Raji (cell line): ENCODE measurements around the gene TNNI2.

Experiments used
- POLR2A ChIP-seq: IDR thresholded peaks from 2 replicates; pipeline ENCODE4 v1.6.1; 2011; ENCODE audit warnings: low read depth, low read length, control low read depth; ENCODE audit not compliant: insufficient read depth

TNNI2 gene

DNA sequence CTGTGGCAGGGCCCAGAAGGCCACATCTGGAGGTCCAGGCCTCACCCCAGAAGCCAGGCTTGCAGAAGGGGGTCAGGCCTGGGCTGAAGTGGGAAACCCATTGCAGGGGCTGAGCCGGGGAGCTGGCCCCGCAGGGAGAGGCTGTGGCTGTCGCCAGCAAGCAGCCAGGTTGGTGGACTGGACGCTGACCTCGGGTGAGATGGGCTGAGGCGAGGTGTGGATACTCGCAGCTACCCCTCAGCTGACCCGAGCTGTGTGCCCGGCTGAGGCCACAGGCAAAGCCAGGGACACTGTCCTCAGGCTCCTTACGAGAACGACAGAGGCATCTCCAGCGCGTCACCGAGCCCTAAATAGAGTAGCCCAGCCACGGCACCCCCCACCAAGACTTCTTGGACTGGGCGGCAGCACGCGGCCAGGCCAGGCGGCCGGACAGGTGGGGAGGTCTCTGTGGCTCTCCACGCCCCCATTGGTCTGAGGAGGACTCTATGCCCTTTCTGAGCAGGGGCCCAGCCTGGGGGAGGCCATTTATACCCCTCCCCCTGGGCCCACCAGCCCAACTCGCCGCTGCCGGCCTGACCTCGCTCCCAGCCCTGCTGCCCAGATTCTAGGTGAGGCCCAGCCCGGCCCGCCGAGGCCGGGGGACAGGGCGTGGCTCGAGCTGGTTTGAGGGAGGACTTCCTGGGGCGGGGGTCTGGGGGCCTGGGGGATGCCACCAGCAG is at the start of gene TNNI2:
Gene TNNI2 (plus strand): TSS at position 556 of the 719 bp plus-strand sequence. CDS start 716 bp downstream, outside the sequence.
- TF ChIP-seq POLR2A = no peak

DNA sequence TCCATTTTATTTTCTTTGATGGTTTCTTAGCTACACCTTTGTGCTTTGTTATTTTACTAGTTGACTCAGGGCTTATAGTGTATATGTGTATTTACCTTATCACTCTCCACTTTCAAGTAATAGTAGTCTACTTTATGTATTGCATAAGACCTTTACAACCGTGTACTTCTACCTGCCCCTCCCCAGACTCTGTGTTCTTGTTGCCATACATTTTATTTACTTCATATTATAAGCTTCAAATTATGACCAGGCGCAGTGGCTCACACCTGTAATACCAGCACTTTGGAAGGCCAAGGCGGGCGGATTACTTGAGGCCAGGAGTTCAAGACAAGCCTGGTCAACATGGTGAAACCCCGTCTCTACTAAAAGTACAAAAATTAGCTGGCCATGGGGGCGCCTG is 46.9 kb upstream of the TNNI2 start:
- TF ChIP-seq POLR2A = no peak

DNA sequence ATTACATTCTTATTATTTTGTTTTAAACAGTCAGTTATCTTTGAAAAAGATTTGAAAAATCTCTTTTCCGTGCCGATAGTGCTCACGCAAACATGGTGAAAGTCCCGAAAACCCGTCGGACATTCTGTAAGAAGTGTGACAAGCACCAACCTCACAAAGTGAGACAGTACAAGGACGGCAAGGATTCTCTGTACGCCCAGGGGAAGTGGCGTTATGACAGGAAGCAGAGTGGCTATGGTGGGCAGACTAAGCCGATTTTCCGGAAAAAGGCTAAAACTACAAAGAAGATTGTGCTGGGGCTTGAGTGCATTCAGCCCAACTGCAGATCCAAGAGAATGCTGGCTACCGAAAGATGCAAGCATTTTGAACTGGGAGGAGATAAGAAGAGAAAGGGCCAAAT is 46.3 kb upstream of the TNNI2 start:
- no peak for TF ChIP-seq POLR2A

DNA sequence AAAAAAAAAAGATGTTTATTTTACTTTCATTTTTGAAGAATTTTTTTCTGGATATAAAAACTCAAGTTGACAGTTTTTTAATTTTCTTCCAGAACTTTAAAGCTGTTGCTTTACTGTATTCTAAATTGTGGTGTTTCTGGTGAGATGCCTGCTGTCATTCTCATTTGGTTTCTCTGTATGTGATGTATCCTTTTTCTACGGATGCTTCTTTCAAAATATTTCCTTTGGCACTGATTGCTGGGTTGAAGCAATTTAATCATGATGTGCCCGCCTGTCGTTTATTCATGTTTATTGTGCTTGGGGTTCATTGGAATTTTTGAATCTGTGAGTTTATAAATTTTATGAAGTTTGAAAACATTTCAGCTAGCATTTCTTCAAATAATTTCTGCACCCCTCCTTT is 45.7 kb upstream of the TNNI2 start:
- TF ChIP-seq POLR2A = no peak

DNA sequence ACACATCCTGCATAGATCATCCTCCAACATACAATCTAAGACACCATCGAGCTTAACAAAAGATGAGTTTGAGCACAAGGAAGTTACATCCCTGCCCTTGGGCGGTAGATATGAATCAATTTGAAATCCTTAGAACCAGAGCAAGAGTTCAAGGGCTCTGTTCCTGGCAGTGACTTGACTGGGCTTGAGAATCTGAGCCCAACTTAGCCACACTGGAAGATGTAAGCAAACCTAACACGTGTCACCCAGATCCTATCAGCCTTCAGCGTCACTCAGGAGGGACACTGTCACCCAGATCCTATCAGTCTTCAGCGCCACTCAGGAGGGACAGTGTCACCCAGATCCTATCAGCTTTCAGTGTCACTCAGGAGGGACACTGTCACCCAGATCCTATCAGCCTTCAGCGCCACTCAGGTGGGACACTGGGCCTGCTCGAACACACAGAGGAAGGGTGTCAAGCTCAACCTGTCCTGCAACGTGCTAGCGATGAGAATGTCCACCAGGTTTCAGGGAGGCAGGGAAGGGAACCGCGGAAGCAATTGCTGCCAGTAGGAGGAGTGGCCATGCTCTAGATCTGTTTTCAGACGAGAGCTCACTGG is 42.3 kb upstream of the TNNI2 start:
- TF ChIP-seq POLR2A = no peak

DNA sequence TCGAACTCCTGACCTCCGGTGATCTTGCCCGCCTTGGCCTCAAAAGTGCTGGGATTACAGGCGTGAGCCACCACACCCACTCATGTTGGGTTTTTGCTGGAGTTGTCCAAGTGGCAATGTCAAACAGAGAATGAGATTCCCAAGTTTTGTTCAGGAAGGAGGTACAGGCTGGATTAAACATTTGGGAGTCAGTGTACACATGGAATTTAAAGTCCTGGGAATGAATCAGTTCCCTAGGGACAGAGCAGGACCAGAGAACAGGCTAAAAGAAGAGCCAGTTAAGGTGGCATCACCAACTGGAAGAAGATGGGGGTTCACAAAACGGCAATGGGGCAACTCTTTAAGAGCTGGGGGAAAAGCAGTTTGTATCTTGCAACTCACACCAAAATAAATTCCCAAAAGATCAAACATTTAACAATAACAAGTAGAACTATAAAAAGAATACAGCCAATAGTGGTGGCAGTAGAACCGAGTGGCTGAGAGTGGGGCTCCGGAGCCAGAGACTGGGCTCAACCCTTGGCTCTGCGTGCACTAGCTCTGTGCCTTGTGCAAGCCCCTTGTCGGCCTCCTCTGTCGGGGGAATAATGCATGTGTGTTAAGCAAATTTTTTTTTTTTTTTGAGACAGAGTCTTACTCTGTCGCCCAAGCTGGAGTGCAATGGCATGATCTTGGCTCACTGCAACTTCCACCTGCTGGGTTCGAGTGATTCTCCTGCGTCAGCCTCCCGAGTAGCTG is 41.2 kb upstream of the TNNI2 start:
- TF ChIP-seq POLR2A = no peak

DNA sequence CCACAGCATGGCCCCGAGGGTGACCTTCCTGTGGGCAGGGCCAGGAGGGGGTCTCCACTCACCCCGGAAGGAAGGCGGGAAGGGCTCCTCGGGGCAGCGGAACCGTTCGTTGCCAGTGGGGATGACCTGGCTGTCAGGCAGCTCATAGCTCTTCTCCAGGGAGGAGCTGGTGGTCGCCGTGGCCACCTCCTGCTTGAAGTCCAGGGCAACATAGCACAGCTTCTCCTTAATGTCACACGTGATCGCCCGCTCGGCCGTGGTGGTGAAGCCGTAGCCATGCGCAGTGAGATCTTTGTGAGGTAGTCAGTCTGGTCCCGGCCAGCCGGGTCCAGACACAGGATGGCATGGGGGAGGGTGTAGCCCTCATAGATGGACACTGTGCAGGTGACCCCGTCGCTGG is 35.5 kb upstream of the TNNI2 start:
- TF ChIP-seq POLR2A = no peak

DNA sequence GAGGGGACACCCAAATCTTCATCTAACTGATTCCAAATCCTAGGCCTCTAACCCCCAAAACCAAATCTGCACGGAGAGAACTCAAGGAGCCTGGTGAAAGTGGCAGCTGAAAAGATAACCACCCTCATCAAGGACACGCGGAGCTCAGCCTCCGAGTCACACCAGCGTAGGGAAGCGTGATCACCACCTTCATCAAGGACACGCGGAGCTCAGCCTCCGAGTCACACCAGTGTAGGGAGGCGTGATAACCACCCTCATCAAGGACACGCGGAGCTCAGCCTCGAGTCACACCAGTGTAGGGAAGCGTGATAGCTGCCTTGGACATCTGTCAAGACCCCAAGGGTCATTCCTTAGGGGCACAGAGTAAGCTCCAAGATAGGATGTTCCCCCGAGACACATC is 33.3 kb upstream of the TNNI2 start:
- TF ChIP-seq POLR2A = no peak

DNA sequence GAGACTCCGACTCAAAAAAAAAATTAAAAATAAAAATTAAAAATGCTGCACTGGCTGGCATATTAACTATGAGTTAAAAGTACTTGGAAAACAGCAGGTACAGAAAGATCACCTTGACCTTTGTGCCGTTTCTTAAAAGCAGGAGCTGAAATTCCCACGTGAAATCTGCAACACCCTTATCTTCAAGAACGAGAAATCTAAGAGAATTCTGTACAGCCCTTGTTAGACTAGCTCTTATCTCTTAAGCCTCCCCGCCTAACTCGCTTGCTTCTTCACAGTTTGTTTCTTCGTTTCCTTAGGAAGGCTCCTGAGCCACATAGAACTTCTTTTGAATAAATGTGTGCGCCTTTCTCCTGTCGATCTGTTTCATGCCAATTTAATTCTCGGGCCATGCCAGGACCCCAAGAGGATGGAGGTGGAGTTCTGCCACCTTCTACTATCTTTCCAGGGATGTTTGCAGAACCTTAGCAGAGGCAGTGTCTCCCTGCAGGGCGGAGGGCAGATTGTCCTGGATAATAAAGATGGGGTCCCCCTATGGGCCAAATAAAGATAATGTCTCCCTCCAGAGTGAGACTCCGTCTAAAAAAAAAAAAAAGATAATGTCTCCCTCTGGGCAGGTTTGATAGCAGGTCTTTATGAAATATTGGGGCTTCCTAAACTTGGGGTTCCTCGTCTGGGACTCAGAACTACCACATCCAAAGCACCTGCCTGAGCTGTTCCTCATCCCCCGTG is 31.4 kb upstream of the TNNI2 start:
- TF ChIP-seq POLR2A = no peak

DNA sequence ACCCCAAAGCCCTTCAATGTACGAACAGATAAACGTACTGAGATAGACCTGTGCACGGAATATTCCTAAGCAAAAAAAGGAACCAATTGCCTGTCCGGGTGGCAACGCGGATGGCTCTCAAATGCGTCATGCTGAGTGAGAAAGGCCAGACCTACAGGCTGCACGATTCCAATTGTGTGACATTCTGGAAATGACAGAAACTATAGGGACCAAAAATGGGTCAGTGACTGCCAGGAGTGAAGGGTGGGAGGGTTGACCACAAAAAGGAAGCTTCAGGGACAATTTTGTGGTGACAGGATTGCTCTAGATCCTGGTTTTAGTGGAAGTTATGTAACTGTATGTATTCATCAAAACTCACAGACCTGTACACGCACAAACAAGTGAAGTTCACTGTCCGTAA is 28.0 kb upstream of the TNNI2 start:
- no peak for TF ChIP-seq POLR2A

DNA sequence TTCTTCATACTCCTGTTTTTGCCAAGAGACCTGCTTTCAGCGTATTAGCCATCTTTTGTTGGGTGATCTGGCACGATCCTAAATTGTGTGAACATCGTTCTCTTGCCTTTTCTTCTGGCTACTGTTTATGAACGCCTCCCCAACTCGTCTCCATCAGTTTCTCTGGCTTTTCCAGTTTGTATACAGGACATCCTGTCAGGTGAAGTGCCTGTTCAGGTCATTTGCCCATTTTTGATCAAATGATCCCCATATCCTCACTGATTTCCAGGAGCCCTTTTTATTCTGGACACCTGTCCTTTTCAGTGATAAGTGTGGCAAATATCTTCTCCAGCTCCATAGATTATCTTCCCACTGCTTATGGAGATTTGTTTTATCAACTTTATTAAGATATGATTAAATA is 26.5 kb upstream of the TNNI2 start:
- TF ChIP-seq POLR2A = no peak

DNA sequence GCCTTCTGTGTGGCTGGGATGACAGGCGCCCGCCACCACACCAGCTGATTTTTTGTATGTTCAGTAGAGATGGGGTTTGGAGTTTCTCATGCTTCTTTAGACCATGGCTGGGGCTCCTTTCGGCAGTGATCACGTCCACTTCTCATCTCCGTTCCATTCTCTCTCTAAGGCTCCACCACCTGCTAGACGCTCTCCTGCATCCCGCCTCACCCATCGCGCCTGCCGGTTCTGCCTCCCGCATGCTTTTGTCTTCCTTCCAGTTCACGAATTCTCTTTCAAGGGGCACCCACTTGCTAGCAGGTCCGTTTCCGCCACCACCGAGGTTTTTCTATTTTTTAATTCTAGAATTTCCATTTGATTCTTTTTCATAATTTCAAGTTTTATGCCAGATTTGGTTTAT is 26.0 kb upstream of the TNNI2 start:
- no peak for TF ChIP-seq POLR2A

DNA sequence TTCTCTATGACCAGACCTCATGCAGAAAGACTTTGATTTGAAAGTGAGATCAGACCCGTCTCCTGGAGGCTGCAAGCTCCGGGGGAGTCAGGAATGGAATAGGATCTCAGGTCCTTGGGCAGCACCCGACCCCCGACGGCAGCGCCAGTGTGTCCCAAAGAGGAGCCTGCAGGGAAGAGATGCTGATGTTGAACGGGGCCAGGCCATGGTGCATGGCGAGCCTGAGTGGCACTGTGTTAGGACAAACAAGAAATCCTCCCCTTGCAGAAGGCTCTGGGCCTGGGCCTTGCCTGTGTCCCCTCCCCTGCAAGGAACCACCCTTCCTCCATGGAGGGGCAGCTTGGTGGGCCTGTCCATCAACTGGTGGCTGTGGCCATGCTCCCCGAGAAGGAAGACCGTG is 24.1 kb upstream of the TNNI2 start:
- no peak for TF ChIP-seq POLR2A

DNA sequence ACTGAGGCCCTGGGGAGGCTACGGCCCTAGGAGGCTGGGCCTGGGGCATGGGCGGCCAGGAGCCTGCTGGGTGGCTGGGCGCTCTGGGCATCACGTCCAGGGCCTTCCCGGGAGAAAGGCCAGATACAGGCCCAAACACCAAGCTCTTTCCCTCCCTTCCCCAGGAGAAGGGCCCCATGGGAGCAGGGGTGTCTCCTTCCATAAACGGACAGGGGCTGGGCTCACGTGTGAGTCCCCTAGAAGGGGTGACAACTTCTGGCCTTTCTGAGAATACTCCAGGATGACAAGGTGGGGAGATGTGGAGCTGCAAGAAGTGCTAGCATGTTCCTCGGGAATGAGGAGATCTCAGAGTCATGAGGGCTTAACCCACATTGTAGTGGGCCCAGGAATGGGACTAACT is 23.5 kb upstream of the TNNI2 start:
- TF ChIP-seq POLR2A = no peak

DNA sequence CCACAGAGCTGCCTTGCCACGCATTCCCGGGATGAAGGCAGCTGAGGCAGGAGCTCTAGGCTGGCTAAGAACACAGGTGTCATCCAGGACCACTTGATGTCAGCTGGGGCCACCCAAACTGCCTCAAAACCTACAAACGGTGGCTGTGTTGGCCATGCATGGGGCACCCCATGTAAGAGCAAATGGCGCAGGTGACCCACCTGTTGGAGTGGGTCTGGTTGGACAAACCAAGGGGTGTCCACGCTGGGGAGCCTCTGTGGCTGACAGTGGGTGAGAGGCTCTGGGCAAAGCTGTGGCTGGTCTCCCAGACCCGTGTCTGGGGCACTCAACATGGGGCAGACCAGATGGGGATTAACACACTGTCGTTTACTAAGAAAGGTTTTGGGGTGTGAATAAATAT is 23.0 kb upstream of the TNNI2 start:
- TF ChIP-seq POLR2A = no peak

DNA sequence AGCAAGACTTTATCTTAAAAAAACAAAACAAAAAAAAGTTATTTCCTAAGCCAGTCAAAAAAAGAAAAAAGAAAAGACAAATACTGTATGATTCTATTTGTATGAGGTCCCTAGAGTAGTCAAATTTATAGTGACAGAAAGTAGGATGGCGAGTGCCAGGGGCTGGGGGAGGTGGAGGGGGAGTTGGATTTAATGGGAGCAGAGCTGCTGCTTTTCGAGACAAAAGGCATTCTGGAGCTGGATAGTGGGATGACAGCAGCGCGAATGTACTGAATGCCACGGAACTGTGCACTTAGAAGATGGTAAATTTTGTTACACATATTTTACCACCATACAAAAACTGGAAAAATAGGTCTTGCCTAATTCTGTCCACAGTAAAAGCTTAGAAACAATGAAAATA is 21.8 kb upstream of the TNNI2 start:
- no peak for TF ChIP-seq POLR2A
